Activated CD4-positive, alpha-beta T cell treated with anti-CD3 and anti-CD28 coated beads, Interleukin-2, amount 50 U/mL, for 16 hours (primary cell): ENCODE data around the gene NXPH4.

Source experiments
- DNase-seq: peaks from one replicate; pipeline ENCODE4 v3.0.0-alpha.2; 2020

The NXPH4 gene

DNA sequence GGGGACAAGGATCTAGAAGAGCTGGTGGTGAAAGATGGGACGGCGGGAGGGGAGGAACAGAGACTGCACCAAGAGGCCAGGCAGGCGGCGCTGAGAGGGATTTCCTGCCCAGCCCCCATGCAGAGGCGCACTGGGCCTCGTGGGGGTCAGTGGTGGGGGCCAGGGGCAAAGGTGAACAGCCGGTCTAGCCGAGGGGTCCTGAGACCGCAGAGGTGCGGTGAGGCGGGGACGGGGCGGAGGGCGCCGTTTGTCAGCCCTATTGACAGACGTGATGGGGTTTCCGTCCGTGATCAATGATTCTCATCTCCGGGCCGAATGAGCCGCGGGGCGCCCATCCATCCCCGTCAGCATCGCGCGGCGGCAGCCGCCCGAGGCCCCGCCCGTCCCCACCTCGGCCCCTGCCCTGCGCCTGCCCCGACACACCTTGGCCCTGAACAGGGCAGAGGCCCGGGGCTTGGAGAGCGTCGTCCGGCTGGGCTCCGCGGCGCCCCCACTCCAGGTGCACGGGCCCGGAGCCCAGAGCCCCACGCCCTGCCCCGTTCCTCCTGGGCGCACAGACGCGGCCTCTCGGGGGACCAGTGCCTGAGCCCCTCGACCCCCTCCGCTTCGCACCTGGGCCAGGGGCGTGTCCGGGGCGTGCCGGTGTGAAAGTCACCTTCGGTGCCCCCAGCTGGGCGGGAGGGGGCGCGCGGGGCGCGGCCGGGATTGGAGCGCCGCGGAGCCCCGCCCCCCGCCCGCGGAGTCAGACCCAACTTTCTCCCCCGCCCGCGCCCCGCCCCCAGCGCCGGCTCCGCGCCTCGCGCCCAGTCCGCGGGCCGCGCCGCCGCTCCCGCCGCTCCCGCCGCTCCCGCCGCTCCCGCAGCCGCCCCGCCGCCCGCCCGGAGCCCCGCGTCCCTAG, at the start of gene NXPH4:
Gene NXPH4 (plus strand): TSS at position 781 of the 898 bp plus-strand sequence. CDS start 176 bp downstream, outside the sequence.
- no peak for DNase-seq

DNA sequence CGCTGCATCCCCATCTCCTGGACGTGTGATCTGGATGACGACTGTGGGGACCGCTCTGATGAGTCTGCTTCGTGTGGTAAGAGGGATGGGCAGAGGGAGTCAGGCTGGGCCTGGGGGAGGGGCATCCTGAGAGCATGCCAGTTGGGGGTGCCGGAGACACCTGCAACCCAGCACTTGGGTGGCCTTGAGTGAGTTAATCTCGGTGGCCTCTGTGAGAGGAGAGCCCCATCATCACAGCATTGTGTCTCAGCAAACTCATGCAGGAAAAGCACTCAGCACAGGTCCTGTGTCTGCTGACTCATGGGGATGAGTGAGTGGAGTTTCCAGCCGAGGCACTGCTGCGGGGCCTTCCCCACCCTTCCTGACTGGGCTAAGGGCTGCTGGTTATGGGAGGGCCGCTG, 49.6 kb upstream of the NXPH4 start:
- DNase-seq = peak; percentile 34

DNA sequence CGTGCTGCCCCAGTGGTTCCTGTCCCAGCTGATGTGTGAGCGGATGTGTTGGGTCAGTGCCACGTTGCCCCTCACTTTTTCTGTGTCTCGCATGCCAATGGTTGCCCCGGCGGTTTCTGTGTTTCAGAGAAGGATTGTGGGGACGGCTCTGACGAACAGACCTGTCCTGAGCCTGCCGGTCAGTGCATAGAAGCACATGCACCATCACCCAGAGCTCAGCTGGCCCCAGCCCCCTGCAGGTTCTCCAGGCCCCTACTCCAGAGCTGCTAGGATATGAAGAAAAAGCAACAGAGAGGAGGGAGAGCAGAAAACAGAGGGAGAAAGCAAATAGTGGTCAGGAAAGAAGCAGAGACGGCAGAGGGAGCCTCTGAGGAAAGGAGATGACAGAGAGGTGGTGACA, 48.5 kb upstream of the NXPH4 start:
- DNase-seq = no peak

DNA sequence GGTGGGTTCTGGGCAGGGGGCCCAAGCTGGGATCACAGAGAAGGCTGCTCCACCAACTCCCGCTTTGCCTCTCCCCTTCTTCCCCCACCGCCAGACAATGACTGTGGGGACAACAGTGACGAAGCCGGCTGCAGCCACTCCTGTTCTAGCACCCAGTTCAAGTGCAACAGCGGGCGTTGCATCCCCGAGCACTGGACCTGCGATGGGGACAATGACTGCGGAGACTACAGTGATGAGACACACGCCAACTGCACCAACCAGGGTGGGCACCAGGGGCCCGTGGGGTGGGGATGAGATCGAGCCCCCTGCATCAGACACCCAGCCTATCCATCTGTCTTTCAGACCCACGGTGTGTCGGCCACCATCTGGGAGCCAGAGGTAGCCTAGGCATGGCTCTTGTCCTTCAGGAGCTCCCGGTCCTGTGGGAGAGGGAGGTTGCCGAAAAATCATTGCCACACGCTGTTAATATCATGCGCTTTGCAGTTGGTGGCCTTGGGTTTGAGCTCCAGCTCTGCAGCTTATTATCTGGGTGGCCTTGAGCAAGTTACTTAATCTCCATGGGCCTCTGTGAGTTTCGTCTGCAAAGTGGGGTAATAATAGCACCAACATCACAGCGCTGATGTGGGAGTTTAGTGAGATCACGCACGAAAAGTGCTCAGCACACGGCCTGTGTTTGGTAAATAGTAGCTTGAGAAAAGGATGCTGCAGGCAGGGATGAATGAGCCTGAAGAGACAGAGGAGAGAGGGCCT, 47.4 kb upstream of the NXPH4 start:
- no peak for DNase-seq

DNA sequence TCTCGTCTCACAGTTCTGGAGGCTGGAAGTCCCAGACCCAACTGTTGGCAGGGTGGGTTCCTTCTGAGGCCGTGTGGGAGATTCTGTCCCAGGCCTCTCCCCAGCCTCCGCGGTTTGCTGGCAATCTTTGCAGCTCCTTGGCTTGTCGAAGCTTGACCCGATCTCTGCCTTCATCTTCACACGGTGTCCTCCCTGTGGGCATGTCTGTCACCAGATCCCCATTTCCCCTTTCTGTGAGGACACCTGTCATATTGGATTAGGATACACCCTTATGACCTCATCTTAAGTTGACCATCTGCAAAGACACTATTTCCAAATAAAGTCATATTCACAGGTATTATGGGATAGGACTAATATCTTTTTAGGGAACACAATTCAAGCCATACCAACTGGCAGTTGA, 46.6 kb upstream of the NXPH4 start:
- DNase-seq = no peak

DNA sequence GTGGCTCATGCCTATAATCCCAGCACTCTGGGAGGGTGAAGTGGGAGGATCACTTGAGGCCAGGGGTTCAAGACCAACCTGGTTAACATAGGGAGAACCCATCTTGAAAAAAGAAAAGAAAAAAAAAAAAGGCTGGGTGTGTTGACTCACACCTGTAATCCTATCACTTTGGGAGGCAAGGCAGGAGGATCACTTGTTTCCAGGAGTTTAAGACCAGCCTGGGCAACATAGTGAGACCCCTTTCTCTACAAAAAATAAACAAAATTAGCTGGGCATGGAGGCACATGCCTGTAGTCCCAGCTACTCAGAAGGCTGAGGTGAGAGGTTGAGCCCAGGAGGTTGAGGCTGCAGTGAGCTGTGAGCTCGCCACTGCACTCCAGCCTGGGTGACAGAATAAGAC, 46.2 kb upstream of the NXPH4 start:
- DNase-seq = no peak

DNA sequence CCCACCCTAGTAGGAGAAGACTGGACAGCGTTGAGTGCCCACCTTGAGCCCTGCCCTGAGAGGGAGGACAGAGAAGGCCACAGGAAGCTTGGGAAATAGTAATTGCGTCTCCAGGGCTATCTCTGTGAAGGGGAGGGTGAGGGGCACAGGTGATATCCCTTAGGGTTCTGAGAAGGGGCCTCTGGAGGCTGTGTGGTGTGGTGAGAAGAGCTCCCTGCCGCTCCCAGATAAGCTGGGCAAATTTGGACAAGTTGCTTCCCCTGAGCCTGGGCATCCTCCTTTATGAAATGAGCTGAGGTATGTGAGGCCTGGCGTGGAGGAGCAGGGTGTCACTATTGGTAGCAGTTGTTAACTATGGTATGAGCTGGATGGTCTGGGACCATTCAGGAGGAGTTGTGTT, 45.7 kb upstream of the NXPH4 start:
- no peak for DNase-seq

DNA sequence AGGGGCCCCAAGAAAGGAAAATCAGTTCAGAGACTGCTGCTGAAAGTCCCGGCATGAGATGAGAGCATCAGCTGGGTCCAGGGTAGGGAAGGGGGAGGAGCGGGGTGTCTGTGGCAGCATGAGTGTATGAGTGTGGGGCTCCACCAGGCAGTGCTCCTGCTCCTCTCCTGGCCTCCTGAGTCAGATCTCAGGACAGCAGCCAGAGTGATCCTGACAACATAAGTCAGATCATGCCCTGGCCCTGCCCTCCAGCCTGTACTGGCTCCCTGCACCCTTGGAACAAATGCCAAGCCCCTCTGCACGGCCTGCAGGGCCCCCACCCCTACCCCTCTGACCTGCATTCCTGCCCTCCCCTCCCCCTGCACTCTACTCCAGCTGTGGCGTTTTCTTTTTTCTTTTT, 44.9 kb upstream of the NXPH4 start:
- no peak for DNase-seq

DNA sequence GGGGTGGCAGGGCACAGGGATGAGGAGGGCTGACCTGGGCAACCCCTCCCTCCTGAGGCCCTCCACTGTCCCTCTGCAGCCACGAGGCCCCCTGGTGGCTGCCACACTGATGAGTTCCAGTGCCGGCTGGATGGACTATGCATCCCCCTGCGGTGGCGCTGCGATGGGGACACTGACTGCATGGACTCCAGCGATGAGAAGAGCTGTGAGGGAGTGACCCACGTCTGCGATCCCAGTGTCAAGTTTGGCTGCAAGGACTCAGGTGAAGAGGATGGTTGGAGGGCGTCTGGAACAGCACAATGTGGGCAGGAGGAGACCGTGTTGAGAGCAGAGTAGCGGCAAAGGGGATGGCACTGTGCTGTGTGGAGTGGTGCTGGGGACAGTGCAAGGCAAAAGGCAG, 43.5 kb upstream of the NXPH4 start:
- no peak for DNase-seq

DNA sequence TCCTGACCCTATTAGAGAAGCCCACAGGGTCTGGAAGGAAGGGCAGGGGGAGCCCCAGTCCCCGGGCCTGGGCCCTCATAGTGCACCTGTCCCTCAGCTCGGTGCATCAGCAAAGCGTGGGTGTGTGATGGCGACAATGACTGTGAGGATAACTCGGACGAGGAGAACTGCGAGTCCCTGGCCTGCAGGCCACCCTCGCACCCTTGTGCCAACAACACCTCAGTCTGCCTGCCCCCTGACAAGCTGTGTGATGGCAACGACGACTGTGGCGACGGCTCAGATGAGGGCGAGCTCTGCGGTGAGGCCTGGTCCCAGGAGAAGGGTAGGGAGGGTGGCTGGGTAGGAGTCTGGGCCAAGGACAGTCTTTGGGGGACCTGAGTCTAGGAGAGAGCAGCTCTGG, 42.9 kb upstream of the NXPH4 start:
- no peak for DNase-seq

DNA sequence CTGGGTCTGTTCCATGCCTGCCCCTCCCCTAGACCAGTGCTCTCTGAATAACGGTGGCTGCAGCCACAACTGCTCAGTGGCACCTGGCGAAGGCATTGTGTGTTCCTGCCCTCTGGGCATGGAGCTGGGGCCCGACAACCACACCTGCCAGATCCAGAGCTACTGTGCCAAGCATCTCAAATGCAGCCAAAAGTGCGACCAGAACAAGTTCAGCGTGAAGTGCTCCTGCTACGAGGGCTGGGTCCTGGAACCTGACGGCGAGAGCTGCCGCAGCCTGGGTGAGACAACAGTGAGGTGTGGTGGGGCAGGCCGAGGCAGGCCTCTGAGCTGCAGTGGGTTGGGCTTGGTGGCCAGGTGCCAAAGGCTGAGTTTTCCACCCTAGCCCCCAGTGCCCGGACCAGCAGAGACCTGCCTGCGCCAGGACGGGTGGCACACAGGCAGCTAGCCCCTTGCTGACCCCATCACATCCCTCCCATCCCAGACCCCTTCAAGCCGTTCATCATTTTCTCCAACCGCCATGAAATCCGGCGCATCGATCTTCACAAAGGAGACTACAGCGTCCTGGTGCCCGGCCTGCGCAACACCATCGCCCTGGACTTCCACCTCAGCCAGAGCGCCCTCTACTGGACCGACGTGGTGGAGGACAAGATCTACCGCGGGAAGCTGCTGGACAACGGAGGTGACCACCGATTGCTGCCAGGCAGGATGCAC, 41.0 kb upstream of the NXPH4 start:
- DNase-seq = peak; percentile 46

DNA sequence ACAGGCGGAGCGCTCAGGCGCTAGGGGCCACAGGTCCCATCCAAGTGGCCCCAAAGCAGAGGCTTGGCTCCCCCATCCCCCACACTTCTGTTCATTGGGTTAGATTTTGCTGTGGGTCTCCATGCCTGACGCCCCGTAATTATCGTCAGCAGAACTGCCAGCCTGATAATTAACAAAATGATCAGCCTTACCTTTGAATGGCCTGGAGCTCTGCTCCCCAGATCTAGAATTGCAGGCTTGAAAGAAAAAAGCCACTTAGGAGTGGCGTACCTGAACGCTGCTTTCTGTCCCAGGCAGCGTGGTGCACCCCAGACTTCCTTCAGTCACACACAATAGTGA, 40.5 kb upstream of the NXPH4 start:
- DNase-seq = no peak

DNA sequence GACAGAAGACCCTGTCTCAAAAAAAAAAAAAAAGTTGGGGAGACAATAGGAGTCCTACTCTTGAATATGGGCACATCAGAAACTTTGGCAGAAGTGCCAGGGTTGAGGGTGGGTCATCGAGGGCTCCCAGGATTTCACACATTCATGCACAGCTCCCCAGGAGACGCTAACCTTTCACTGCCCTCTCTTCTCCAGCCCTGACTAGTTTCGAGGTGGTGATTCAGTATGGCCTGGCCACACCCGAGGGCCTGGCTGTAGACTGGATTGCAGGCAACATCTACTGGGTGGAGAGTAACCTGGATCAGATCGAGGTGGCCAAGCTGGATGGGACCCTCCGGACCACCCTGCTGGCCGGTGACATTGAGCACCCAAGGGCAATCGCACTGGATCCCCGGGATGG, 39.7 kb upstream of the NXPH4 start:
- DNase-seq = no peak

DNA sequence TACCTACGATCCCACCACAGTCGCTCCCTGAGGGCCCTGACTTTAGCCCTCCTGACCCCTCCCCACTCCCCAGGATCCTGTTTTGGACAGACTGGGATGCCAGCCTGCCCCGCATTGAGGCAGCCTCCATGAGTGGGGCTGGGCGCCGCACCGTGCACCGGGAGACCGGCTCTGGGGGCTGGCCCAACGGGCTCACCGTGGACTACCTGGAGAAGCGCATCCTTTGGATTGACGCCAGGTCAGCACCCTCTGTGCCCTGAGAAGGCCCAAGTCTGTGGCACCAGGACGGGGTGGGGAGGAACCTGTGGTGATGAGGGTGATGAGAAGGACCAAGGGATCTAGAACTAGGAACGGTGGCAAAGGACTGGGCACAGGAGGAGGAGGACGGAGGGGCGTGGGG, 39.2 kb upstream of the NXPH4 start:
- DNase-seq = no peak

DNA sequence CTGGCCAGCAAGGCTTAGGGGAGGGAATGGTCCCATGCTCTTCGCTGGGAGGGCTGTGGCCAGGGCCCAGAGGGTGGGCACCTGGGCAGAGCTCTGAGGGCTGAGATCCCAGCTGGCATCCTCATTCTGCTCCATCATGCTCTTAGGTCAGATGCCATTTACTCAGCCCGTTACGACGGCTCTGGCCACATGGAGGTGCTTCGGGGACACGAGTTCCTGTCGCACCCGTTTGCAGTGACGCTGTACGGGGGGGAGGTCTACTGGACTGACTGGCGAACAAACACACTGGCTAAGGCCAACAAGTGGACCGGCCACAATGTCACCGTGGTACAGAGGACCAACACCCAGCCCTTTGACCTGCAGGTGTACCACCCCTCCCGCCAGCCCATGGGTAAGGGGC, 38.4 kb upstream of the NXPH4 start:
- DNase-seq = no peak

DNA sequence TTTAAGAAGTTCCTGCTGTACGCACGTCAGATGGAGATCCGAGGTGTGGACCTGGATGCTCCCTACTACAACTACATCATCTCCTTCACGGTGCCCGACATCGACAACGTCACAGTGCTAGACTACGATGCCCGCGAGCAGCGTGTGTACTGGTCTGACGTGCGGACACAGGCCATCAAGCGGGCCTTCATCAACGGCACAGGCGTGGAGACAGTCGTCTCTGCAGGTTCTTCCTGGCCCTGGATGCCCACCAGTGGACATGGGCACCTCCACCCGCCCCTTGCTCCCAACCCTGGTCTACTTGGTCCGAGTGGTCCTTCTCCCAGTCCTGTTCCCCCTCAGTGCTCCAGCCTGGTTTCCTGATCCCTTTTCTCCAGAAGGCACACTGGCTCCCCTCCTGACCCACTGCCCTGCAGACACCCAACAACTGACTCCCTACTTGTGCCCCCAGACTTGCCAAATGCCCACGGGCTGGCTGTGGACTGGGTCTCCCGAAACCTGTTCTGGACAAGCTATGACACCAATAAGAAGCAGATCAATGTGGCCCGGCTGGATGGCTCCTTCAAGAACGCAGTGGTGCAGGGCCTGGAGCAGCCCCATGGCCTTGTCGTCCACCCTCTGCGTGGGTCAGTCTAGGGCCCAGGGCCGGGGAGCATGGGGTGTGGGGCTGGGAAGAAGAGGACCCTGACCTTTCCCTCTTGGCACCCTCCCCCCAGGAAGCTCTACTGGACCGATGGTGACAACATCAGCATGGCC, 37.1 kb upstream of the NXPH4 start:
- DNase-seq = no peak

DNA sequence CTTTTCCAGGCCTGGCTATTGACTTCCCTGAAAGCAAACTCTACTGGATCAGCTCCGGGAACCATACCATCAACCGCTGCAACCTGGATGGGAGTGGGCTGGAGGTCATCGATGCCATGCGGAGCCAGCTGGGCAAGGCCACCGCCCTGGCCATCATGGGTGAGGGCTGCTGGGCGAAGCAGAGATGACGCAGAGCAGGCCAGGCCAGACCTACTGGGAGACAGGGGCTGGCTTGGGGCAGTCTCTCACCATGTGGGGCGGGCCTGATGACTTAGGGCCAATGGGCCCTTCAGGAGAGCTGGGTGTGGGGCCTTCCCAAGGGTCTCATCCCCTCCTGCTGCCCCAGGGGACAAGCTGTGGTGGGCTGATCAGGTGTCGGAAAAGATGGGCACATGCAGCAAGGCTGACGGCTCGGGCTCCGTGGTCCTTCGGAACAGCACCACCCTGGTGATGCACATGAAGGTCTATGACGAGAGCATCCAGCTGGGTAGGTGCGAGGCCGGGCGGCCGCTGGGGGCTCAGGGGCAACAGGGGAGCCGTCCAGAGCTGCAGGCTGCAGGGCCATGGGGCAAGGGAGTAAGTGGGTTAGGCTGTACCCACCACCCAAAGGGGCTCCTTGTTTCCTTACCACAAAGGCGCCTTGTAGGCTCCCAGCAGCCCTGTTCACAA, 36.1 kb upstream of the NXPH4 start:
- DNase-seq = no peak

DNA sequence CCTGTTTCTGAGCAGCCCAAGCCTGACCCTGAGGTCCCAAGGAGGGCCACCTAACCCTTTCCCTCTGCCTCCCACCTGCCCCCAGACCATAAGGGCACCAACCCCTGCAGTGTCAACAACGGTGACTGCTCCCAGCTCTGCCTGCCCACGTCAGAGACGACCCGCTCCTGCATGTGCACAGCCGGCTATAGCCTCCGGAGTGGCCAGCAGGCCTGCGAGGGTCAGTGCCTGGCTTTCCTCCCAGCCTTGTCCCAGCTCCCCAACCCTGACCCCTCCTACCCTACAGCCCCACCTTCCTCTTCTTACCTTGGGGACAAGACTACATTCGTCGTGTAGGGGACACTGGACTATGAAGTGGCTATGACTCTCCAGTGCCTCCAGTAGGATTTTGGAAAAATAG, 35.5 kb upstream of the NXPH4 start:
- no peak for DNase-seq

DNA sequence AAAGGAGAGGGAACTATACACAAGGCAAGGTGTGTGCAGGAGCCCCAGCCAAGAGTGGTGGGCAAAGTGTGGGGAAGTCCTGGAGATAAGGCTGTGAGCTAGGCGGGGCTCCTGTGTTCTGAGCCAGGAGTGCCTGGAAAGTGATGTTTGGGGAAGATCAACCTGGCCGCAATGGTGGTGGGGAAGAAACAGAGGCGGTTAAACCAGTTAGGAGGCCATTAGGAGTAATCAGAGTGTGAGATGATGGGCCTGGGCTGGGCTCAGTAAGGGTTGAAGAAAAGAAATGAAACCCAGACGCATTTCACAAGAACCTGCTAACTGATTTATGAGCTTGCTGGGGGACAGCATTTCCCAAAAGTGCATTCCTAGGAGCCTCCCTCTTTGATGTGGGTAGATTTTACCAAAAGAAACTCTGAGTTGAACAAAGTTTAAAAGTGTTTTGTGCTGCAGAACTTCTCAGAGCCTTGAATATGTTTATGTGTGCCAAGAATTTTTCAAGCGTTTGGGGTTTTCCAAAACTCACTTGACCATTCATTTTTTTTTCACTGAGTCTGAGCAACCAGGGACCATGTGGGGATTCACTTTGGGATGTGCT, 34.9 kb upstream of the NXPH4 start:
- no peak for DNase-seq

DNA sequence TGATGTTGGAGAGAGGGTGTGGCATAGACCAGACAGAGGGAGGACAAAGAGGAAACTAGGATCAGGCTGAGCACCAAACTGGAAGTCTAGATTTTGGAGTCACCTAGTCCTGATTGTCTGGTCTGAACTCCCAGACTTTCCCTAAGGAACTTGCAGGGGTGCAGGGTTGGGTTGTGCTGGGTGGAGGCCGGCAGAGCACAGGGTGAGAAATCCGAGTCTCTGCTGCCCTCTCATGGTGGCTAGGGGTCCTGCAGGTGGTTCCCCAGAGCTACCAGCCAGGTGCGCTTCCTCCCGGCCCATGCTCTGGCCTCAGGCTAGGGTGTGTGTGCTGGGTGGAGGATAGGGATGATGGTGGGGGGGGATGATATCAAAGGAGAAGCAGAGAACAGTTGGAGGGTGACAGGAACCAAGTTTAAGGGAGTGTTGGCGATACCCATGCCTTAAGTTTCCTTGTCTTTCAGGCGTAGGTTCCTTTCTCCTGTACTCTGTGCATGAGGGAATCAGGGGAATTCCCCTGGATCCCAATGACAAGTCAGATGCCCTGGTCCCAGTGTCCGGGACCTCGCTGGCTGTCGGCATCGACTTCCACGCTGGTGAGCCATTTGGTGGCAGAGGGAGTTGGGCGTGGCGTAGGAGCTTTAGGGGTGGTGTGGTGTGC, 33.5 kb upstream of the NXPH4 start:
- peak; percentile 81 for DNase-seq

DNA sequence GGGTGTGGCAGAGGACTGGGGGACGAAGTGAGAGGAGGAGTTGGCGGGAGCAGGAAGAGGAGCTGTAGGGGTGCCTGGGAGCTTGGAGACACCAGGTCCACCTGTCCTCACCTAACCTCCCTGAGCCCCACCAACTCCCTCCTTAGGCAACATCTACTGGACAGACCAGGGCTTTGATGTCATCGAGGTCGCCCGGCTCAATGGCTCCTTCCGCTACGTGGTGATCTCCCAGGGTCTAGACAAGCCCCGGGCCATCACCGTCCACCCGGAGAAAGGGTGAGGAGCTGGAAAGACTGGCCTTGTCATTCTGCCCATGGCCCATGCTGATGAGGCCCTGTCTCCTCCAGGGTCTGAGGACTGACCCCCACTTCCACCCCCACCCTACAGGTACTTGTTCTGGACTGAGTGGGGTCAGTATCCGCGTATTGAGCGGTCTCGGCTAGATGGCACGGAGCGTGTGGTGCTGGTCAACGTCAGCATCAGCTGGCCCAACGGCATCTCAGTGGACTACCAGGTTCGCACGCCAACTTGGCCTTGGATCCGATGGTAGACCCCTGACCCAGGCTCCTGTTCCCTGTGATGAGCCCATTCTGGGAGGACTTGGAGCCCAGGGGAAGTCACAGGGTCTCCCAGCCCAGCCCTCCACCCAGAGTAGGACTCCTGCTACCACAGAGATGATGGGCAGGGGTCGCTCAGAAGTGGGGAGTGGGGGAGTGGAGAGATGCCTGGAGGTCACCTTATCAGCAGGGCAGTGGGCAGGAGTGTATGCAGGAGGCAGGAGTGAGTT, 32.5 kb upstream of the NXPH4 start:
- DNase-seq = no peak
